B cell (primary cell): Measurements from ENCODE around the gene NFATC1.

Experiments used
- CTCF ChIP-seq: fragments of 200-600 bp; IDR thresholded peaks from one replicate; pipeline ENCODE4 v1.8.0; 2022; ENCODE audit warnings: antibody characterized with exemption, mild to moderate bottlenecking
- EZH2 ChIP-seq: IDR thresholded peaks from 2 replicates; pipeline ENCODE4 v1.6.1; 2012; ENCODE audit warnings: borderline replicate concordance, low read depth, mild to moderate bottlenecking, moderate library complexity, low read length; ENCODE audit not compliant: insufficient read depth, poor library complexity, severe bottlenecking

GRCh38 chr18:79490626-79491041 lies 94.9 kb downstream of the NFATC1 start:
- no peak for TF ChIP-seq CTCF
- no peak for TF ChIP-seq EZH2
